Left renal cortex interstitium (tissue), 4 donors: ENCODE data around the gene AGAP1. TPM values are rescaled to one million over a fixed set of nuclear protein-coding genes. Genes with fewer than 3 reads are reported as not detected.
"Not testable (repeated sequence)": the region's sequence is repeated elsewhere in the genome, so short reads cannot be mapped to it uniquely, and the experiment has no call there.

Source experiments
- DNase-seq, 4 donors: peaks; one replicate each; pipeline ENCODE4 v3.0.0-alpha.2; 2013; ENCODE audit warnings: low read depth in 4 of 4, low spot score in 2 of 4, missing footprints in 1 of 4
- polyA plus RNA-seq, 4 donors: library from polyadenylated mRNA; unstranded; fragments of 120-200 nt; gene quantifications; one replicate each; pipeline ENCODE4 v1.2.1, GENCODE V29; 2013; ENCODE audit not compliant: insufficient read length in 4 of 4

AGAP1 gene
- polyA plus RNA-seq, 4 donors: 18.1 to 22.7 (median 19.7) TPM

DNA sequence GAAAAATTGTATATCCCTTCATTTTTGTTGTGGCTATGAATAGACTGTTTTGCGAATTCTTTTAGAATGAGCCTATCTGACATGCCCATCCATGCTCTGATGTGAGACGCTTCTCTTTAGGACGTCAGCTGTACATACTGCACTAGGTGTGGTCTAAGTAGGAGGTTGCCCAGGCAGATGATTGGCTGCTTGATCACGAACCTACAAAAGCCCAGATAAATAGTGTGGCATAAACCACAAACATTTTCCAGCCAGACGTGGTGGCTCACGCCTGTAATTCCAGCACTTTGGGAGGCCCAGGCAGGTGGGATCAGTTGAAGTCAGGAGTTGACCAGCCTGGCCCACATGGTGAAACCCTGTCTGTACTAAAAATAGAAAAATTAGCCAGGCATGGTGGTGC lies 251.8 kb downstream of the AGAP1 start:
- DNase-seq: no peak

DNA sequence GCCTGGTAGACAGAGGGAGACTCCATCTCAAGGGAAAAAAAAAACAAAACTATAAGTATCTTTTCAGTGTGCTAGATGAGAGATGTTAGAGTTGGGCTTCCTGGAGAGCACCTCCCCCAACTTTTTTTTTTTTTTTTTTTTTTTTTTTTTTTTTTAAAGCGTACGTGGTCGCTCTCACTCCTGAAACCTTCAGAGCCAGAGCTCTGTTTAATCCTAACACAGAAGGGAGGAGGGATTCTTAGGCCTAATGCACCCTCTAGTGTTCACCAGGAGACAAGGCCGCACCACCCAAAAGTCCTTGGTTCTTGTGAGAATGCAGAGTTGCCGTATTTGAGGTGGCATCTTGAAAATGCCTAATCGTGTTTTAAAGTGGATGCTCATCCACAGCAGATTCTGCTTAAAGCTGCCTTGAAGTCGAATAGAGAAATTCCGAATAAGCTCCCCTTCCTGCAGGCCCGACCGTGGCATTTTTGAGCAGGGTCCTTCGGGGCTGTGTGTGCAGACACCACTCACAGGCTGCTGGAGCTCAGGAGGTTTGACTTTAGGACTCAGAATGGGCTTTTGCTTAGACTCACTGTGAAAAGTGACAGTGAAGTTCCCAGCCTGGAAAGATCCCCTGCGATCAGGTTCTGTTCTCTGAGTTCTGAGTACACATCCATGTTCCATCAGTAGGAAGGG lies 252.6 kb downstream of the AGAP1 start:
- DNase-seq: peak in 2 of 4 donors; percentile 54 to 74

DNA sequence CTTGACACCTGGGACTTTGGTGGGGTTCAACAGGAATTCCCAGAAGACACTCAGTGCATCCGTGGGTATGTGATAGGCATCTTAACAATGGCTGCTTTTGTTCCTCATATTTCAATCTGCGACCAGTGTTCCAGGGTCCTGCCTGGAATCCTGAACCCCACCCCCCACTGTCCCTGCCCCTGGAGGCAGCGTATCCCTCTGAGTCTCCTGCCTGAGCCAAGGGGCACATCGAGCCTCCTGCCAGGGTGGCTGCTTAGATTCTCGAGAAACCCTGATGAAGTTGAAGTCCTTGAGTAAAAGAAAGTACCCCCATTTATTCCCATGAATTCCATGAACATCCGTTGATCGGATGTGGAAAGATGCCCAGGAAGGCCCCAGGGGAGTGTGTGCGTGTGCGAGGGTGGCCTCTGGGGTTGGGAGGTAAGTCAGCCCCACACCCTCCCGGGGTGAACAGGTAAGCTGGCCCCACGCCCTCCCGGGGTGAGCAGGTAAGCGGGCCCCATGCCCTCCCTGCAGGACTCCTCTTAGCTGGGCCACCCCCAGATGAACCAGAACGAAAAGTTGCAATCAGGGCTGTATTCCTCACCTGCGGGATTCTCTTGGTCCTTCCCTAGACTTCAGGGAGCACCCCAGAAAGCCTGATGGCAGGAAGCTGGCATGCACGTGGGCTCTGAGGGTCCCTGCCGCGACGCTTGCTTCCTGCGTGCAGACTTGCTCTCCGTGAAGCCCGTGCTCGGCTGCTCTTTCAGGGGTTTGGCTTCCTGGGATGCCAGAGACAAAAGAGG lies 253.3 kb downstream of the AGAP1 start:
- DNase-seq: no peak

DNA sequence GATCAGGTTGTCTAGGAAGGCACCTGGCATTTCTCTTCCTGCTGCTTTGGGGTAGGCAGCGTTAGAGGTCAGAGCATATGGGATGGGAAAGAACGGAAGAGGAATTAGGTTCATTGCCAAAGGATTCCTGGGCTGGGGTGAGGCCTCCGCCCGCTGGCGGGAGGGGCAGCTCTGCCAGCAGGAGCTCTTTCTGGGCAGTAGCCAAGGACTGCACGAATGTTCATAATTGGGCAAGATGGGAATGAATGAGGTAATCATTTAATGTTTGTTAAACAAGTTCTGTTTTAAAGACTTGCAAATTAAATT lies 253.9 kb downstream of the AGAP1 start:
- DNase-seq: no peak

DNA sequence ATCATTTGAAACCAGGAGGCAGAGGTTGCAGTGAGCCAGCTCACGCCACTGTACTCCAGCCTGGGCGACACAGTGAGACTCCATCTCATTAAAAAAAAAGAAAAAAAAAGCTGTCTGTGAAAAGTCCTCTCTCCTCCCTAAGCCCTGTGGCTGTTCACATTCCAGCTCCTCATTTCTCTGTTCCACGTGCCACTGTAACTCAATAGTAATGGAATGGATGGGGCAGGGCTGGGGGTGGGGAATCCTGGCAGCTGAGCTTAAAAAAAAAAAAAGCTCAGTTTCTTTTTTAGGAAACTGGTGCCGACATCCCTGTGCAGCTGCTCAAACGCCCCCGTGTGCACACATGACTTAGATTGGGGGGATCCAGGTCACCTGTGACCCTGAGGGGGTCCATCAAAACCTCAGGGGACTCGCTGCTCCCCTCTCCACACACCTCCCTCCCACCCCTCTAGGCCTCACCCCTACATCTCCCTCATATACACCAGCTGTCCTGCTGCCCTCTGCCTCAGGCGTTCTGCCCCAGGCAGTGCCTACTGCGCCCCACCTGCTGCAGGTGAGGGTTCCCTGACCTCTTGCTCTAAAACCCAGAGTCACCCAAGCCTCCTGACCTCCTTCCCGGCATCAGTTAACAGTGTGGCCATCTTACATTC lies 255.4 kb downstream of the AGAP1 start:
- DNase-seq: no peak

DNA sequence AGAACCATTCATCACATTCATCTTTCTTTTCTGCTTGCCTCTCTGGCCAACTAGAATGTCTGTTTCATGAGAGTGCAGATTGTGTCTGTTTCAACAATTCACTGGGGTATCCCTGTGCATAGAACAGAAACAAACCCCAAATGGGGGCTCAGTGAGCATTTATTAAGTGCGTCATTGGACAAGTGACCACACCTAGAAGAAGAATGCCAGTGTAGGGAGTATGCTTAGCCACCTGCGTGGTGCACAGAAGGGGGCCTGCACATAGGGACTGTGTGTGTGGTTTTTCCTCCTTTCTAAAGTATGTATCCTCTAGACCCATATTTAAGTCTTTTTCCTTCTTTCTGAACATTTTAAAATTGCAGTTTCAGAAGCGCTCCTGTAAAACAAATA lies 255.9 kb downstream of the AGAP1 start:
- no peak for DNase-seq

DNA sequence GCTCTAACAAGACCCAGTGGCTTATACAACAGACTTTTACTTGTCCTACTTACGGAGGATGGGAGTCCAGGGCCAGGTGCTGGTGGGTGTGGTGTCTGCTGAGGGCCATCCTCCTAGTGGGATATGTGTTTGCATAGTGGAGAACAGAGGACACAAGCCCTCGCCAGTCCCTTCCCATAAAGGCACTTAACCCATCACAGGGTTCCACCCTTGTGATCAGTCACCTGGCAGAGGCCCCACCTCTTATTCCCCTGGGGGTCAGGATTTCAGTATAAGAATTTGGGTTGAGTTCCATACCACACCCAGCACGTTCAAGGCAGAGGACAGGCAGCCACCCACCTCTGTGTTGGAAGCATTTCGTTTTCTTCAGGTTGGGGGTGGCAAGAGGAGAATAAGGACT lies 259.0 kb downstream of the AGAP1 start:
- no peak for DNase-seq

DNA sequence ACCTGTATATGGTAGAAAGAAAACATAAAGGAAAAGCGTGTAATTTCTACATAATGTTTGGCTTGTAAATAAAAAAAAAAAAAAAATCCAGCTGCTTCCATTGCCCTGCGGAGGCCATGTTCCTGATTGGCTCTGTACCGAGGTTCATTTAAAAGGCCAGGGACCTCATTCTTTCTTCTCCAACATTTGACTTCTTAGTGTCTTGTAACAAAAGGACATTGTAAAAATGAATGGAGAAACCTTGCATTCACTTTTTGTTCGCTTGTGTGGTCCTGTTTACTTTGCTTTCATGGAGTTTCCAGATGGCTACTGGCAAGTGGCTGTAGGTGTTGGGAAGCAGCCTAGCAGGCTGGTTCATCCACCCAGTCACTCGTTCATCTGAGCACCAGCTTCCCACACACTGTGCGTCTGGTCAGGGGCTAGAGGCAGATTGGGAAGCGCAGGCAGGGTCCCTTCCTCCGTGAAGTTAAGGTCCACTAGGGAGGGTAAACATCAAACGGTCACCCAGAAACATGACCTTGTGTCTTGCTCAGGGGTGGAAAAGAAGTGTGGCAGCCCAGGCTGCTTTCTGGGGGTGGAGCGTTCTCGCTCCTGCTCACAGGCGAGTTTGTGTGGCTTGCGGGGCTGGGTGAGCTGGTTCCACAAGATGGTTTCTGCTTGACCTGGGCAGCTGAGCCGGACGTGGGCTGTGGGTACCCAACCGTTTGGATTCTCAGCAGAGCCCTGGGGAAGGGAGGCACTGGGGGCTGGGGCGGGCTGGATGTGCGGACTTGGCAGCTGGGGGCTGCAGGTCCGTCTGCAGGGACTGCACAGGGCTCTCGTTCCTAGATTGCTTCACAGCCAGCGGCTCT lies 260.7 kb downstream of the AGAP1 start:
- DNase-seq: peak in 1 of 4 donors; percentile 13

DNA sequence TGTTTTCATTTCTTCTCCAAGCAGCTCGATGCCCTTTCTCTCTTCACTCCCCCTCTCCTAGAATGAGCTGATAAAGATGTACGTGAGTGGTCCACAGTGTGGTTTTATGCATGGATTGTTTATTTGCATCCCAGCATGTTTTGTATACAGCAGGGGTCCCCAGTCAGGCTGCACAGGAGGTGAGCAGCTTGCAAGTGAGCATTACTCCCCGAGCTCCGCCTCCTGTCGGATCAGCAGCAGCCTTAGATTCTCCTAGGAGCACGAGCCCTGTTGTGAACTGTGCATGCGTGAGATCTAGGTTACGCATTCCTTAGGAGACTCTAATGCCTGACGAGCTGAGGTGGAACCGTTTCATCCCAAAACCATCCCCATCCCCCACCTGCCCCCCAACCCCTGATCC lies 262.6 kb downstream of the AGAP1 start:
- no peak for DNase-seq

DNA sequence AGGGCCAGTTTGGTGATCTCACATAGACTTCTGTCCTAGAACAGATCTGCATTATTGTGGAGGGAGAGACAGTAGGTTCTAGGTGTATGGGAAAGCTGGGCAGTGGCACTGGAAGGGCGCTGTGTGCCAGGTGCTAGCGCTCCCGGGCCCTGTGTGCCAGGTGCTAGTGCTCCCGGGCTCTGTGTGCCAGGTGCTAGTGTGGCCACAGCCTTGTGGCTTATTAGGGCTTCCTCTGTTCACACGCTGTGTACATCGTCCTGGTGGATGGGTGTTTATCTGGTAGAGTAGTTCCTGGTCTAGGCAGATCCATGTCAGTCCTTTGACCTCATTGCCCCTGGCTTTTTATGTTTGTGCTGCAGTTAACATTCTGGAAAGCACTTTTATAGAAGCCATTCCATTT lies 263.4 kb downstream of the AGAP1 start:
- no peak for DNase-seq

DNA sequence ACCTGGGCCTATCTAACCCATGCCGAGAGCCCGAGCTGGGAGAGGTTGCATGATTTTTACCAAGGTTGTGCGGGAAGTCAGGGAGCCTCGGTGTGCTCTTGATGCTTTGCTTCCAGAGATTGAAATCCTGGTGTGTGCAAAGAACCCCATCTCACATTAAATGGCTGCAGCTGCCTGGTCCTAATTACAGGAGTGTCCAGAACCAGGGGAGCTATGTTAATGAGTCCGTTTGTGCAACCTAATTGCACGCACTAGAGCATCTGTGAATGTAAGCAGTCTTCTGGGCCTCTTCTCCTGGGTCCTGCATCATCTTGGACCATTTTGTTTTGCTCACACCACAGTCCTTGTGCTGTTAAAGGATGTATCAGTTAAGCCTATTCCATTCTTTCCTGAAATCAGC lies 263.8 kb downstream of the AGAP1 start:
- DNase-seq: no peak

DNA sequence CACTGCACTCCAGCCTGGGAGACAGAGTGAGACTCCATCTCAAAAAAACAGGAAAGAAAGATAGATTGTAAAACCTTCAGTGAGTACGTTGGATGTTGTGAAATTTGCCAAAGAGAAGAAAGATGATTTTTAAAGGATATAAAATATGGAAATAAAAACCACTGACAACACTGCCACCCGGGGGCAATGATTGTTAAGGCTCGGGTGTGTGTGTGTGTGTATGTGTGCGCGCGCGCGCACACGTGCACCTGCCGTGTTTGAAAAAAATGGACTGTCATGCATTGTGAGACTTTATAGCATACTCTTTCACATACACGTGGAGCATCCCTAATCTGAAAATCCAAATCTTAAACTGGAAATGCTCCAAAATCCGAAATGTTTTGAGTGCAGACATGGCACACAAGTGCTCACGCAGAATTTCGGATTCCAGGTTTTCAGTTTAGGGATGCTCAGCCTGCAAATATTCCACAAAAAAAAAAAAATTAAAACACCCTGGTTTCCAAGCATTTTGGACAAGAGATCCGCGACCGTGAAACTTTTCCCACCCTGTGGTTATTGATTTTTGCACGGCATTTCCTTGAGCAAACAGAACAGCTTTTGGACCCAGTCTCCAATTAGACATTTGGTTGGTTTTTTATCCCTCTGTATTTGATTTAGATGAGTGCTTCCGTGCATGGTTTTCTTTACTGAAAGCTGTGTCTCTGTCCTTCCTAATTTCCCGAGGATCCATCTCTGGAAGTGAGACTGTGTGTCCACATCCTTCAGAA lies 269.2 kb downstream of the AGAP1 start:
- DNase-seq: no peak

DNA sequence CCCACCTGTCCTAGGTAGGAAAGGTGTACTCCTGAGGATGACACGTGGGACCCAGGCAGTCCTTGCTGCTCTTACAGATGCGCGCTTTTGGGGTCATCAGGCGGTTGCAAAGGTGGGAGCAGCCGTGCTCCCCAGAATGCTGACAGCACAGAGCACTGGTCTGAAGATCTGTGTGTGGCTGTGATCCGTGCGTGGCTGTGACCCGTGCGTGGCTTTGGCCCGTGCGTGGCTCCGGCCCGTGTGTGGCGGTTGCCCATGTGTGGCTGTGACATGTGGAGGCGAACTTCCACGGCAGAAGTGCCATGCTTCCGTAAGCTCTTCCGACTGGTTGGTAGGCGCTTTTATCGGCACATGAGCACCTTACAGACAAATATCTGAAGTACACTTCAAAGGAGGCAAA lies 270.0 kb downstream of the AGAP1 start:
- no peak for DNase-seq

DNA sequence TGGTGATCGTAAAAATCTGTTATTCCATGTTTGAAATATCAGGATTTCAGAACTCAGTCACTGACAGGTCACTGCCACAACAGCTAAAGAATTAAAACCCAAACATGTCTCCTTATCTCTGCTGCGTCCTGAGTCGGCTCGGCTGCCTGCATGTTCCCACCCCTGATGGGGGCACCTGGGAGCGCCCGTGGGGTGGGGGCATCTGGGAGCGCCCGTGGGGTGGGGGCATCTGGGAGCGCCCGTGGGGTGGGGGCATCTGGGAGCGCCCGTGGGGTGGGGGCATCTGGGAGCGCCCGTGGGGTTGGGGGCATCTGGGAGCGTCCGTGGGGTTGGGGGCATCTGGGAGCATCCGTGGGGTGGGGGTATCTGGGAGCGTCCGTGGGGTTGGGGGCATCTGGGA lies 270.6 kb downstream of the AGAP1 start:
- not testable (repeated sequence) for DNase-seq

DNA sequence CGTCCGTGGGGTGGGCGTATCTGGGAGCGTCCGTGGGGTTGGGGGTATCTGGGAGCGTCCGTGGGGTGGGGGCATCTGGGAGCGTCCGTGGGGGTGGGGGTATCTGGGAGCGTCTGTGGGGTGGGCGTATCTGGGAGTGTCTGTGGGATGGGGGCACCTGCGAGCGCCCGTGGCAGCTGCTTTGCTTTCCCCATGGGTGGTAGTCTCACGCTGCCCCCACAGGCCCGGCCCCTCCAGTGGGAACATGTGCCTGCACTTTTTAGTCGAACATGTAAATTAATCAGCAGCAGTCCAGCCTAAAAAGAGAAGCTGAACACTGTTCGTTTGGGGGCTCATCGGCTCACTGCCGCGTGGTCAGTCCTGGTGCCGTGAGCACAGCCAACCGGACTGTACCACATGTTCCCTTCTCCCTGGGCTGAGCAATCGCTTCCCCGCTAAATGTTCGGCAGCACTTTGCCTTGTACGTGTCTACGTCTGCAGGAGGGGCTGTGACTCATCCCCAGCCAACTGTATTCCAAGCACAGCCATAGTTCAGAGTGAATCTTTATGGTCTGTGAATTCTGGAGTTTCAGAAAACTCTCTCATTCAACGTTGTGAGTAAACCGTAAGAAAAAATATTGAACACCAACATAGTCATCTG lies 271.5 kb downstream of the AGAP1 start:
- DNase-seq: no peak

DNA sequence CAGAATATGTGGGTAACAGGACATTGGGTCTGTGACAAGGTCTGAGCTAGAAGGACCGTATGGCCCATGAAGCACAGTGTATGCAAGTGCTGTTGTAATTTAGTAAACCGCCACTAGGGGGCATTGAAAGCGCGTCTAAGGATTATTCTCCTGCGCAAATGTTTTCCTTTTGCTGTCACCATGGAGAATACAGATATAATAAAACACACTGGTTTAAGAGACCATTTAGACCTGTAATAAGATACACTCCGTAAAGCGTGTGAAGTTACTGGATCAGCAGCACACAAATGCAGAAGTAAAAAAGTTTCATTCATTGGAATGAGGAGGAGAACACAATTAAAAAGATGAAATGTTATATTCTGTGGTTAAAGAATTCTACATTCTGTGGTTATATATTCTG lies 272.4 kb downstream of the AGAP1 start:
- DNase-seq: peak in 3 of 4 donors; percentile 61 to 82 (median 73)

DNA sequence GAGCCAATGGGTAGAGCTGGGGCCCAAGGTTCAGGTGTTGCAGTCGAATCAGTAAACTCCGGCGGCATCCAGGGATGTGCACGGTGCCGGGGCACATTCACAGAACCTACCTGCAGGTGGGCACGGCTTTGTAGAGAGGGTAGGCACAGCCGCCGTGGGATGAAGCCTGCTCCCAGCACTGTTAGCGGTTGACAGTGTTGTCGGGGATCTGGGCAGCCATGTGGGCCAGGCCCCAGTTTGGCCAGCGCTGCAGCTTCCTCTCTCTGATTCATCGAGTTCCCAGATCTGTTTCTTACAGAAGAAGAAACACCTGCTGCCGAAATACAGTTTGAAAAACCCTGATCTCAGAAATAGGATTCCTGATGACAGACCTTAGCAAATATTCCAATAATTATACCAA lies 274.8 kb downstream of the AGAP1 start:
- no peak for DNase-seq

DNA sequence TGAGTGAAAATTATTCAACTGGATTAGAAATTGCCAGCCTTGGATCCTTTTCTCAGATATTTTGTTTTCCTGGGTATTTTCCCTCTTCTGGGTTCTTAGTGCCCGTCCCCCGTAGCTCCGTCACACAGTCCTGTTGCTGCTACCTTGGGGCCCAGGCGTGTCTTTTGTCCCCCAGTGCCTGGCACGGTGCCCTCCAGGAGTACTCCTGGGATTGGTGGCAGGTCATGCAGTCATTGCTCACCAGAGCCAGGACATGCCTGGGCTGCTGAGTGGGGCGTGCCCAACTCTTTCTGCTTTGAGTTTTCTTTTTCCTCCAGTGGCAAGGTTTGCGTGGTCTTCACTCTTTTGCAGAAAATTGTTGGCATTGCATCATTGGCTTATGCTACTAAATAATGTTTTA lies 275.2 kb downstream of the AGAP1 start:
- DNase-seq: no peak

DNA sequence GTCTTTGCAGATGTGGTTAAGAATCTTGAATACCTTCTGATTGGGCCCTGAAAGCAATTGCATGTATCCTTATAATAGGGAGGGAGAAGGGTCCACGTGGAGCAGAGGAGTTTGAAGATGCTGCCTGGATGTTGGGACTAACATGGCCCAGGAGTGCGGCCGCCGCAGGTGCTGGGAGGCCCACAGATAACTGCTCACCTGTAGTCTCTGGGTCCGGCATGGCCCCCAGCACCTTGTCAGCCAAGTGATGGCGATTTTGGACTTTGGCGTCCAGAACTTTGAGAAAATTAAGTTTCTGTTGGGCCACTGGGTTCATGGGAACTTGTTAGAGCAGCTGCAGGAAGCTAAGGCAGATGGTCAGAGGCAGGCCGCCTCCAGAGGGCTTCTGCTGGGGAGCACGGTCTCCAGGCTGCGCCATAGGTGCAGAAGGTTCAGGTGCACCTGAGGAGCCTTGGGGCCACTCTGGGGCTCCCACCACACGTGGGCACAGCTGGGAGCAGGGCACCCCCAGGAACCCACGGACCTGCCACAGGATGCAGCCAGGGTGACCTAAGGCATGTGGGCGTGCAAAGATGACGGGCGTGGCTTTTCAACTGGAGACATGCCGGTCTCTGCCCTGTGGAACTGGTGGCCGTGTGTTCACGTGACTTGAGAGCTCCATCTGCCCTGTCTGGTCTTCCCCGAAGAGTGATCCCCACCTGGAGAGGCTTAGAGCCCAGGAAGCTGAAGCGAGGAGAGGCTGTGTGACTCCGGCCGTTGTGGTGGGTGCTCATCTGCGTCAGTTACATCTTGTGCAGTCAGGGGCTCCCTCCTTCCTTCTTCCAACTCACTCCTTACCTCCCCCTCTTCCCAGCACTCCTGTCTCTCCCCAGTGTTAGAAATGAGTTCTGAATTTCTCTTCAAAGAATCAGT lies 277.3 kb downstream of the AGAP1 start:
- no peak for DNase-seq
